Uterus (tissue), 4 donors: ENCODE data around the gene TMEM229B. TPM values are rescaled to one million over a fixed set of nuclear protein-coding genes. Genes with fewer than 3 reads are reported as not detected.

Experiments
- DNase-seq, 2 donors: peaks; one replicate each; pipeline ENCODE4 v3.0.0-alpha.2; 2019 to 2020
- H3K27ac ChIP-seq, 2 donors: fragments of 200-600 bp; sonication (generic); 1 replicate in 1 of 2; 2 replicates in 1 of 2; pipeline ENCODE4 v1.5.1; 2016 to 2018
- H3K27me3 ChIP-seq, 2 donors: fragments of 200-600 bp; sonication (generic); one replicate each; pipeline ENCODE4 v1.5.1; 2018 to 2019; ENCODE audit warnings: control low read depth in 1 of 2
- H3K36me3 ChIP-seq, 2 donors: fragments of 200-600 bp; sonication (generic); one replicate each; pipeline ENCODE4 v1.5.1; 2019; ENCODE audit warnings: control low read depth in 1 of 2
- H3K4me1 ChIP-seq, 2 donors: fragments of 200-600 bp; sonication (generic); one replicate each; pipeline ENCODE4 v1.5.1; 2018 to 2019; ENCODE audit warnings: control low read depth in 1 of 2
- H3K4me3 ChIP-seq, 2 donors: fragments of 200-600 bp; sonication (generic); 1 replicate in 1 of 2; 2 replicates in 1 of 2; pipeline ENCODE4 v1.5.1; 2018 to 2019; ENCODE audit warnings: mild to moderate bottlenecking in 1 of 2
- H3K9me3 ChIP-seq, 2 donors: fragments of 200-600 bp; sonication (generic); one replicate each; pipeline ENCODE4 v1.5.1; 2019; ENCODE audit warnings: control low read depth in 1 of 2
- CTCF ChIP-seq, 4 experiments: fragments of 200-600 bp in 2 of 4; fragments of 450-650 bp in 2 of 4; sonication (generic) in 2 of 4; IDR thresholded peaks; one replicate each; pipeline ENCODE4 v1.5.1; 2016 to 2019; ENCODE audit warnings: antibody characterized with exemption in 4 of 4, mild to moderate bottlenecking in 2 of 4, moderate library complexity in 1 of 4
- POLR2A ChIP-seq, 2 donors: fragments of 450-650 bp; IDR thresholded peaks; one replicate each; pipeline ENCODE4 v1.6.1; 2016; ENCODE audit warnings: antibody characterized with exemption in 2 of 2, mild to moderate bottlenecking in 1 of 2, moderate library complexity in 1 of 2
- intact Hi-C: fragments of 100-400 bp; cut with DNase I; formaldehyde crosslinking; loops from one replicate; pipeline ENCODE4 v1.15.1; 2023; ENCODE audit warnings: low total_unique reads
- microRNA-seq: library from miRNA; unstranded; fragments of <30 nt; microRNA quantifications from one replicate; pipeline ENCODE4, GENCODE V29; 2016; ENCODE audit warnings: borderline microRNAs expressed, borderline replicate concordance
- small RNA-seq: library from RNA; depleted of rRNA; stranded (forward); fragments of <200 nt; gene quantifications from one replicate; pipeline ENCODE3, GENCODE V24; 2016
- total RNA-seq, 4 donors: library from RNA; depleted of rRNA in 3 of 4; stranded (reverse); fragments of >200 nt in 3 of 4; gene quantifications; one replicate each; pipeline versions ENCODE4 v1.1.0 to v1.2.4, GENCODE V29; 2014 to 2023
- donor health status: DM: yes; HTN: yes; CAD: no.

The TMEM229B gene
- total RNA-seq, 4 donors from 2014 or later: under 0.01 to 4.7 (median 2.8) TPM

DNA sequence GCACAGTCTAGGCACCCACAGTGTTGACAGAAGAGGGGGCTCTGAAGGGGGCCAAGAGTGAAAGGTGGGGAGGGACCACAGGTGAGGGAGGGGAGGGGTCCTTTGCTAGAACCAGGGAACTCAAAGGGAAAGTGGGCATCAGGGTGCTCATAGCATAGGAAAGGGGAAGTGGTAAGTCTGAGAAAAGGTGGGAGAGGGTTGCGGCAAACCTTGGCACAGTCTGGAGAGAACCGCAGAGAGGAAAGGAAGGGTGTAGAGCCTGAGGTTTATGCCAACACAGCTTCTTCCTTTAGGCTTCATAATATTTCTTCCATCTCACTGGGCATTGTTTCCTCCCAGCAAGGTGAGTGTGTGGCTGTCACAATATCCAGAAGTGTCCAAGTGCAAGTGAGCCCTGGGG lies 65.1 kb downstream of the TMEM229B start:
- no peak for DNase-seq
- no peaks in the 10 kb centered on the region for H3K9me3 ChIP-seq
- H3K27me3 ChIP-seq: no peaks in the 10 kb centered on the region
- H3K4me1 ChIP-seq: no peaks in the 10 kb centered on the region
- TF ChIP-seq CTCF (IDR thresholded peaks at IDR 0.05) (no peak), POLR2A (IDR thresholded peaks at IDR 0.05) (no peak)
- H3K36me3 ChIP-seq: no peaks in the 10 kb centered on the region
- H3K4me3 ChIP-seq: no peak overlapping the region
- H3K27ac ChIP-seq: no peak overlapping the region
- intact Hi-C loops: no loop called here

GRCh38 chr14:67421356-67422224 lies 66.9 kb downstream of the TMEM229B start:
- no peak for TF ChIP-seq POLR2A (IDR thresholded peaks at IDR 0.05)
- TF ChIP-seq CTCF (IDR thresholded peaks at IDR 0.05): no peak
- no peak overlapping the region for H3K27ac ChIP-seq
- intact Hi-C loops: no loop called here
- H3K9me3 ChIP-seq: no peaks in the 10 kb centered on the region
- H3K27me3 ChIP-seq: no peaks in the 10 kb centered on the region
- no peaks in the 10 kb centered on the region for H3K36me3 ChIP-seq
- no peak overlapping the region for H3K4me3 ChIP-seq
- no peaks in the 10 kb centered on the region for H3K4me1 ChIP-seq
- no peak for DNase-seq

Small RNA genes within 50 kb of the gene (microRNA-seq; reads per million reads assigned to microRNA genes)
- not detected for gene MIR5694

Small RNA genes within 50 kb of the gene (small RNA-seq; reads per million reads assigned to genes)
- not detected for gene MIR5694

Other genes with a start within 250 kb of the TMEM229B start
- 10 to 100 TPM; 12.1 to 46.6 (median 21.6) TPM for gene PALS1, start 247.3 kb downstream of the TMEM229B start, total RNA-seq
- gene ATP6V1D, start 128.9 kb downstream of the TMEM229B start, total RNA-seq: 10 to 100 TPM; 28.5 to 60.8 (median 35.5) TPM
- gene EIF2S1, start 128.4 kb downstream of the TMEM229B start, total RNA-seq: 100 to 1,000 TPM in 2 of 4 donors, 10 to 100 TPM in 2; 60.9 to 111 (median 85.7) TPM
- gene PLEK2, start 76.6 kb downstream of the TMEM229B start, total RNA-seq: 1 to 10 TPM in 1 of 4 donors, not detected in 3; 1.5 TPM
- 1 to 10 TPM in 3 of 4 donors, under 1 TPM in 1; 0.29 to 8.0 (median 4.9) TPM for gene PLEKHH1, start 44.6 kb upstream of the TMEM229B start, total RNA-seq
- 10 to 100 TPM; 12.8 to 27.1 (median 14.0) TPM for gene PIGH, start 111.5 kb upstream of the TMEM229B start, total RNA-seq
- gene ARG2, start 131.2 kb upstream of the TMEM229B start, total RNA-seq: 1 to 10 TPM in 2 of 4 donors, under 1 TPM in 1, not detected in 1; 0.51 to 3.7 (median 2.8) TPM
- 100 to 1,000 TPM in 1 of 4 donors, 10 to 100 TPM in 3; 39.0 to 333 (median 48.6) TPM for gene VTI1B, start 185.9 kb upstream of the TMEM229B start, total RNA-seq
- gene RDH11, start 207.0 kb upstream of the TMEM229B start, total RNA-seq: 10 to 100 TPM; 19.1 to 90.1 (median 39.0) TPM
- gene RDH12, start 213.2 kb upstream of the TMEM229B start, total RNA-seq: not detected